ENCODE data around the gene AAK1. TPM values are rescaled to one million over a fixed set of nuclear protein-coding genes. Genes with fewer than 3 reads are reported as not detected.

AAK1 gene
- total RNA-seq, 1 experiment from 2014 or later, result 30.6 TPM

GRCh38 chr2:69559442-69560146 lies 83.9 kb downstream of the AAK1 start:
- Mint-ChIP-seq H3K4me3 (no peak overlapping the region), H3K27me3 (ENCODE audit: low read depth) (no peaks in the 10 kb centered on the region), H3K9me3 (no peaks in the 10 kb centered on the region), H3K36me3 (ENCODE audit: insufficient read depth in 1 of 3, low read depth in 3 of 3) (no peaks in the 10 kb centered on the region), H3K27ac (peak overlapping the region in 1 of 3 experiments; percentile 24; a peak in 2 of 7 replicates), H3K4me1 (peaks cover 8% of the 10 kb centered on the region in 2 experiments)
- Histone ChIP-seq H3K4me1 (ENCODE audit: insufficient read depth, low read length) (peaks cover 3% of the 10 kb centered on the region; the same call in 1 of the 2 replicates), H3K9ac (ENCODE audit: extremely low read depth, insufficient read length, low read length) (no peak overlapping the region), H4K5ac (ENCODE audit: insufficient read length, low read depth, low read length) (no peak overlapping the region), H3T11ph (ENCODE audit: low read length) (no peak overlapping the region), H2AFZ (ENCODE audit: low read length) (no peak overlapping the region), H2BK120ac (ENCODE audit: low read depth, low read length, poor library complexity, severe bottlenecking) (no peak overlapping the region), H3K23me2 (ENCODE audit: insufficient read length, low read depth, low read length, poor library complexity, severe bottlenecking) (no peaks in the 10 kb centered on the region), H3K9me3 (ENCODE audit: control insufficient read depth, low read depth, low read length) (no peaks in the 10 kb centered on the region), H4K20me1 (ENCODE audit: control insufficient read depth, insufficient read depth, insufficient read length) (no peaks in the 10 kb centered on the region), H3K4ac (ENCODE audit: low read depth, low read length) (no peak overlapping the region), H3K14ac (ENCODE audit: insufficient read depth, low read length) (no peak overlapping the region), H4K8ac (replicated peaks; ENCODE audit: insufficient read length, low read depth, low read length) (no peak overlapping the region), H3K27ac (ENCODE audit: insufficient read length, low read depth, low read length) (no peak overlapping the region), H3K27me3 (ENCODE audit: insufficient read depth, low read length) (no peaks in the 10 kb centered on the region), H3K79me1 (ENCODE audit: insufficient read depth, low read depth, low read length, poor library complexity, severe bottlenecking) (no peaks in the 10 kb centered on the region), H4K91ac (ENCODE audit: insufficient read length, low read depth, low read length) (no peak overlapping the region), H3K79me2 (ENCODE audit: insufficient read depth, low read length) (no peaks in the 10 kb centered on the region; the same call in 1 of the 2 replicates), H3K18ac (ENCODE audit: insufficient read length, low read depth, low read length) (no peak overlapping the region), H2BK5ac (ENCODE audit: insufficient read length, low read length) (no peak overlapping the region), H3K4me2 (ENCODE audit: insufficient read depth, insufficient read length, low read length) (no peak overlapping the region), H2BK12ac (ENCODE audit: insufficient read length, low read depth, low read length) (no peak overlapping the region), H3K56ac (ENCODE audit: insufficient read length, low read depth, low read length) (no peak overlapping the region), H2AK5ac (ENCODE audit: insufficient read length, low read length) (no peak overlapping the region), H2BK15ac (ENCODE audit: low read depth, low read length) (no peak overlapping the region), H3K23ac (ENCODE audit: insufficient read length, low read depth, low read length) (no peak overlapping the region), H2BK20ac (ENCODE audit: low read depth, low read length, poor library complexity, severe bottlenecking) (no peak overlapping the region)
- no CpG with 5 or more reads among the region's 3 CpGs for WGBS (ENCODE audit: extremely low coverage, insufficient read length, low lambda C conversion rate)
- peak; percentile 51 for DNase-seq
- peak; percentile 84 for TF ChIP-seq CTCF (conservative IDR thresholded peaks at IDR 0.05)
